Measurements from ENCODE around the gene CCR5.
A peak's percentile ranks its signal among the peaks of the same experiment; 100 is the strongest.
"Not testable (repeated sequence)": the region's sequence is repeated elsewhere in the genome, so short reads cannot be mapped to it uniquely, and the experiment has no call there.

Gene CCR5

DNA sequence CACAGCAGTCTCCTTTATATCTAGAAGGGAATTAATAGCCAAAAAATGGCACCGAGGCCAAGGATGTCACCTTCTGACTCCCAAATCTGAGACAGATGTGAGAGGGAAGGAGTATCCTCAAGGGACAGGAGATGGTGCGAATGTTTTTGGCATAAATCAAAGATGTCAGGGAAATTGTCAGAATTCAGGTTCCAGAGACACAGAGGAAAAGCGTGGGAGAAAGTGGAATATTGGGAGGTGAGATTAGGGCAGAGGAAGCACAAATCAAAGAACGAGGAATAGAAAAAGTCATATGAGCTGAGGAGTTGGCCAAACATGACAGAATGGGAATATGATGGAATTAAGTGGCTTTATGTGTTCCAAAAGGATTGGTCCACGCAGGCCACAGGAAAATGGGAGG is 30.1 kb downstream of the CCR5 start:
- Mint-ChIP-seq H3K4me3 (no peak overlapping the region), H3K27ac (no peak overlapping the region), H3K27me3 (ENCODE audit: low read depth) (peaks cover 15% of the 10 kb centered on the region), H3K4me1 (ENCODE audit: low read depth) (peaks cover 5% of the 10 kb centered on the region), H3K36me3 (ENCODE audit: low read depth) (peaks cover 3% of the 10 kb centered on the region), H3K9me3 (peaks cover 4% of the 10 kb centered on the region)

DNA sequence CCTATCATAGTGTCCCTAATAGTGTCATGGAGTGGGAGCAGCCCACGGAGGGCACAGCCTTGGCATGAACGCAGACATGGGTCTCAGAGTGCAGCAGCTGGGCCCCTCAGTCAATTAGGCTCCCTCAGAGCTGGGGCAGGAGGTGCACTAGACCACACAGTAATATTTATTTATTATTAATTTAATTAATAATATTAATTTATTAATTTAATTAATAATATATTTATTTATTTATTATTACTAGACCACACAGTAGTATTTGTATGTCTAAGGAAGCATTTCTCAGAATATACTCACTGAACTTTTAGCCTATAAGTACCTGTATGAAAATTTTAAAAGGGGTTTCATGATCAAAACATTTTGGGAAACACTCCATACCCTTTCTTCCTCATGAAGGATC is 30.8 kb downstream of the CCR5 start:
- no peak overlapping the region for H3K4me3 Mint-ChIP-seq
- peaks cover 3% of the 10 kb centered on the region for H3K36me3 Mint-ChIP-seq (ENCODE audit: low read depth)
- no peak overlapping the region for H3K27ac Mint-ChIP-seq
- H3K27me3 Mint-ChIP-seq (ENCODE audit: low read depth), result peaks cover 17% of the 10 kb centered on the region
- peaks cover 4% of the 10 kb centered on the region for H3K9me3 Mint-ChIP-seq
- H3K4me1 Mint-ChIP-seq (ENCODE audit: low read depth), result peaks cover 8% of the 10 kb centered on the region

- Mint-ChIP-seq H3K4me1 (ENCODE audit: low read depth) (peaks cover 16% of the 10 kb centered on the region), H3K27me3 (ENCODE audit: low read depth) (peaks cover 20% of the 10 kb centered on the region)
- not testable (repeated sequence) for H3K9me3 Mint-ChIP-seq; H3K4me3 Mint-ChIP-seq; H3K27ac Mint-ChIP-seq; H3K36me3 Mint-ChIP-seq (ENCODE audit: low read depth)
These were observed 32.2 kb downstream of the CCR5 start for GRCh38 chr3:46402902-46403301.

DNA sequence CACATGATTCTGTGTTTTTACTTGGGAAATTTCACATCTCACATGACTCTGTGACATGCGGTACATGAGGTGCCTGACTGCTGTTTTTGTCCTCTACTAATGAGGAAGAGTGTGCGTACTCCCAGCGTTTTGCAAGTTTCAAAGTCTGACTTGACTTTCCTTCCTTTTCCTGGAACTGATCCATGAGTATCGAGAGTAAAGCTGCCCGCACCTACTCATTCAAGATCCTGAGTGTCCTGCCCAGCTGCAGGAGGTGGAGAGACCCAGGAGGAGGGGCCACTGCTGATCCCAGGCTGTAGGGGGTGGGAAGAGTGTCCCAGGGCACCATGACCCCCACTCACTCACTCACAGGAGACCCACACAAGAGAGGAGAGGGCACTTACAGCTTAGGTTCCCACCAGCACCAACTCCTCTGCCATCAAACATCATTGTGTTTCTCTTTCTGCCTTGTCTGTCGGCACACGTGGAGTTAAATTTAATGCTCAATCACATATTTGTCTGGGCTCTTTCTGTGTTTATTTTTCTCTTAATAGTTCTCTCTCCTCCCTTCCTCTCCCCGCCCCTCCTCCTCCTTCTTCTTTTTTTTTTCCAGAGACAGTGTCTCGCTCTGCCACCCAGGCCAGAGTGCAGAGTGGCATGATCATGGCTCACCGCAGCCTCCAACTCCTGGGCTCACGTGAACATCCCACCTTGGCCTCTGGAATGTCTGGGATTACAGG is 34.7 kb downstream of the CCR5 start:
- Mint-ChIP-seq H3K27me3 (ENCODE audit: low read depth) (peaks cover 20% of the 10 kb centered on the region), H3K27ac (no peak overlapping the region), H3K36me3 (ENCODE audit: low read depth) (peaks cover 16% of the 10 kb centered on the region), H3K4me3 (no peak overlapping the region), H3K4me1 (ENCODE audit: low read depth) (peaks cover 31% of the 10 kb centered on the region), H3K9me3 (peaks cover 4% of the 10 kb centered on the region)

DNA sequence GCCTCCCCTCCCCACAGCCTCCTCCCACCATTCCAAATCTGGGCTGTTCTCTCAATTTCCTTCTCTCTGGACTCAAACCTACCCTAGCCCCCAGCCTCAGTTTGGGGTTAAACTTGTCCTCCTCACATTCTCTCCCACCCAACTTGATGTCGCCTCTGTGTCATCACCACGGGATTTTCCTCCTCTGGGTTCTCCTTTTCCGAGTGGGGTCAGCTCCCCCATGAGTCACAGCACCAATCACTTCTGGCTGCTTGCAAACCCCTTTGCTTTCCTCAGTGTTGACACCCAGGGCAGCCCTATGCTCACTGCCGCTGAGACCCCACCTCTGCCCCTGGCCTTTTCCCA is 35.7 kb downstream of the CCR5 start:
- Mint-ChIP-seq H3K27me3 (ENCODE audit: low read depth) (peaks cover 20% of the 10 kb centered on the region), H3K27ac (peak overlapping the region; percentile 91), H3K4me1 (ENCODE audit: low read depth) (peaks cover 31% of the 10 kb centered on the region), H3K4me3 (no peak overlapping the region), H3K36me3 (ENCODE audit: low read depth) (peaks cover 16% of the 10 kb centered on the region), H3K9me3 (peaks cover 4% of the 10 kb centered on the region)

DNA sequence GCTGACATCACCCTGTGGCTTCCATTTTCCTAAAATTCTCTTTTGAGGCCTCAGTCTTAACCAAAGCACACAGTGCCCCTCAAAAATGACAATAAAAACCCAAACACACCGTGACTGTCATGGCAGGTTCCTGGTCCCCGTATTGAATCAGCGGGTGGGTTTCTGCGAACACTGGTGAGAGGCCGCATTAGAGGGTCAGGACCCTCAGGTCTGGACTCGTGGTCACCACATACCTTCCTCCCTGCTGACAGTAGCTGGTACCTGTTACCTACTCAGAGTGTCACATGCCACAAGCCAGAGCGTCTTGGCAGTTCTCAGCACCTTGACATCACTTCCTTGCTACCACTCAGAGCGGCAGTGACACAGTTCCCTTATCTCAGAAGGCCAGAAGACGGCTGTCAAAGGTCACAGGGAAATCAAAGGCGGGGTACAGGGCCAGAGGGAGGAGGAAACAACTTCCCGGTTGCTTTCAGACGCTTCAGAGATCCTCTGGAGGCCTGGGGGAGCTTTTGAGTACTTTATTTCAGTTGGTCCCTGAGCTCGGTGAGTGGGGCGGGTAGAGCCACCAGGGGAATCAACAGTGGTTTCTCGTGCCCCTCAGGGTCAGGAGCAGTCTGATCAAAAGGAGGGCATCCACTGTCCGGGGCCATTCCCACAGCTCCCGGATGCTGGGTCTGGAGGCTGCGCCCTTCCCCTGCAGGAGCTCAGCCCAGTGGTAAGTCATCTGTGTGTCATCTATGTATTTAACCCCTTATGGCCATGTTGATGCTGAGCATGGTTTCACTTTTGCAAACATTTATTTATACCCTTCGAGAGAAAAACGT is 36.3 kb downstream of the CCR5 start, which contains the start of the genes CCR5AS and CCRL2:
TSS of gene CCR5AS (minus strand) at position 279 of the 824 bp plus-strand sequence.
TSS of gene CCRL2 (plus strand) at position 472 of the 824 bp plus-strand sequence. CDS start 821 bp downstream, outside the sequence.
- Mint-ChIP-seq H3K9me3 (peaks cover 4% of the 10 kb centered on the region), H3K4me3 (peak within 1 kb of the TSS; percentile 80), H3K4me1 (ENCODE audit: low read depth) (peaks cover 31% of the 10 kb centered on the region), H3K27me3 (ENCODE audit: low read depth) (peaks cover 20% of the 10 kb centered on the region), H3K27ac (peak within 1 kb of the TSS; percentile 91), H3K36me3 (ENCODE audit: low read depth) (peaks cover 16% of the 10 kb centered on the region)

- Mint-ChIP-seq H3K9me3 (peaks cover 2% of the 10 kb centered on the region), H3K27me3 (ENCODE audit: low read depth) (peaks cover 16% of the 10 kb centered on the region), H3K4me3 (peak overlapping the region; percentile 80), H3K27ac (peak overlapping the region; percentile 91), H3K36me3 (ENCODE audit: low read depth) (peaks cover 13% of the 10 kb centered on the region), H3K4me1 (ENCODE audit: low read depth) (peaks cover 31% of the 10 kb centered on the region)
These were observed 37.2 kb downstream of the CCR5 start for GRCh38 chr3:46407970-46408369.

- peaks cover 7% of the 10 kb centered on the region for H3K27me3 Mint-ChIP-seq (ENCODE audit: low read depth)
- H3K9me3 Mint-ChIP-seq, result no peaks in the 10 kb centered on the region
- H3K4me3 Mint-ChIP-seq, result no peak overlapping the region
- peaks cover 31% of the 10 kb centered on the region for H3K4me1 Mint-ChIP-seq (ENCODE audit: low read depth)
- H3K36me3 Mint-ChIP-seq (ENCODE audit: low read depth), result peaks cover 13% of the 10 kb centered on the region
- peak overlapping the region; percentile 41 for H3K27ac Mint-ChIP-seq
These were observed 38.1 kb downstream of the CCR5 start for GRCh38 chr3:46408853-46409252.

DNA sequence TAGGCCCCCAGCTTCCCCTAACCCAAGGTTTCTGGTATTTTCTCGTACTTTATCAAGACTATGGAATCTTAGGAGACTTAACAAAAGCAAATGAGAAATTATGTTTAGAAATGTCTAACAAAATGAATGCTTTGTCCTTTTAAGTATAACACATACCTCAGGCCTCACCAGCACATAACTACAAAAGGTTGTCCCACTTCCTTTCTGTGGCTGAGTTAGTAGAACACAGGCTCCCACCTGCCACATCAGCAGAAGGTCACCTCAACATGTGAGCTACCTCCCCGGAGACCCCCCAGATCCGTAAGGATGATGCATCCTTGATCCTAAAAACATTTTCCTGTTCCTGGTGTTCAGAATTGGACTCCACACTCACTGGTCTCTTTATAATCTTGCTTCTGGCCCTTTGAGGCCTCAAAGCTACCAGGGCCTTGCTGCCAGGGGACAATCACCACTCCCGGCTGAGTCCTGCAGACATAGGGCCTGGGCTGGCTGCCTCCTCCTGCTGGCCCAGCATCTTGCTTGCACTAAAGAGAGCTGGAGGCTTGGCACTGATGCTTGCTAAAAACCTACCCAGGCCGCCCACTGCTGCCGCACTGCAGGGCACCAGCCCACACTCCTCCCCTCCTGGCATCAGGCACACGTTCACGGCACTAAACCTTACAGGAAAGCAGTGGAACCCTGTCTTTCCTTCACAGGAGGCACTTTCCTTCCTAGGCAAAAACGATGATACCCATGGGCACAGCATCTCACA is 39.2 kb downstream of the CCR5 start:
- Mint-ChIP-seq H3K4me1 (ENCODE audit: low read depth) (peaks cover 31% of the 10 kb centered on the region), H3K9me3 (no peaks in the 10 kb centered on the region), H3K27ac (no peak overlapping the region), H3K4me3 (peak overlapping the region; percentile 26), H3K27me3 (ENCODE audit: low read depth) (peaks cover 9% of the 10 kb centered on the region), H3K36me3 (ENCODE audit: low read depth) (peaks cover 13% of the 10 kb centered on the region)

GRCh38 chr3:46410669-46411068 is 39.9 kb downstream of the CCR5 start:
- Mint-ChIP-seq H3K4me1 (ENCODE audit: low read depth) (peaks cover 31% of the 10 kb centered on the region), H3K27me3 (ENCODE audit: low read depth) (peaks cover 10% of the 10 kb centered on the region), H3K4me3 (no peak overlapping the region), H3K9me3 (no peaks in the 10 kb centered on the region), H3K36me3 (ENCODE audit: low read depth) (peaks cover 13% of the 10 kb centered on the region), H3K27ac (no peak overlapping the region)

- H3K4me3 Mint-ChIP-seq, result no peak overlapping the region
- H3K4me1 Mint-ChIP-seq (ENCODE audit: low read depth), result peaks cover 31% of the 10 kb centered on the region
- H3K27me3 Mint-ChIP-seq (ENCODE audit: low read depth), result peaks cover 10% of the 10 kb centered on the region
- H3K36me3 Mint-ChIP-seq (ENCODE audit: low read depth), result peaks cover 13% of the 10 kb centered on the region
- no peaks in the 10 kb centered on the region for H3K9me3 Mint-ChIP-seq
- H3K27ac Mint-ChIP-seq, result no peak overlapping the region
These were observed 40.5 kb downstream of the CCR5 start for GRCh38 chr3:46411271-46411670.

DNA sequence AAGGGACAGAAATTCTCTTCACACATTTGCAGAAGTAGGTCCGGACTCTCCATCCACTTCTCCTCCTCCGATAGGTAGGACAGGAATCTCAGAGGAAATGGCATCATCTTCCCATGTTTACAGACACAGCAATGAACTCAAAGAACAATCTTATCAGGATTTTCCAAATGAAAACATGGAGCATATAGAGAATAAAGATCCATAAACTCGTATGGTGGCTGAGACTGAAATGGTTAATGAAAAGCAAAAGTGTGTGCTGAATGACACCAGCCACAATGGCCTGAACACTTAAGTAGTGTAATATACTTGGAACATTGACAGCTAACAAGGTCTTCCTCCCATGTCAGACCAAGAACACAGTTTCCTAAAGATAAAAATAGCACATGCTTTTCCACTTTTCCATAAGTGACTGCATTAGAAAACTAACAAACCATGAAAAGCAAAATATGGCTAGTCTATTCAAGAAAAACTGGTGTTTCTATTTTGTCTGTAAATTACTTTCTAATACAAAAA is 42.1 kb downstream of the CCR5 start:
- peaks cover 9% of the 10 kb centered on the region for H3K36me3 Mint-ChIP-seq (ENCODE audit: low read depth)
- no peak overlapping the region for H3K27ac Mint-ChIP-seq
- H3K4me3 Mint-ChIP-seq, result no peak overlapping the region
- H3K4me1 Mint-ChIP-seq (ENCODE audit: low read depth), result peaks cover 16% of the 10 kb centered on the region
- no peaks in the 10 kb centered on the region for H3K9me3 Mint-ChIP-seq
- H3K27me3 Mint-ChIP-seq (ENCODE audit: low read depth), result peaks cover 5% of the 10 kb centered on the region

GRCh38 chr3:46413951-46414350 is 43.2 kb downstream of the CCR5 start:
- H3K9me3 Mint-ChIP-seq, result no peaks in the 10 kb centered on the region
- H3K4me3 Mint-ChIP-seq, result no peak overlapping the region
- peaks cover 1% of the 10 kb centered on the region for H3K36me3 Mint-ChIP-seq (ENCODE audit: low read depth)
- no peak overlapping the region for H3K27ac Mint-ChIP-seq
- H3K4me1 Mint-ChIP-seq (ENCODE audit: low read depth), result peaks cover 9% of the 10 kb centered on the region
- H3K27me3 Mint-ChIP-seq (ENCODE audit: low read depth), result peaks cover 5% of the 10 kb centered on the region

- Mint-ChIP-seq H3K4me1 (ENCODE audit: low read depth) (peaks cover 5% of the 10 kb centered on the region), H3K27me3 (ENCODE audit: low read depth) (peaks cover 5% of the 10 kb centered on the region), H3K9me3 (no peaks in the 10 kb centered on the region), H3K27ac (no peak overlapping the region), H3K4me3 (no peak overlapping the region), H3K36me3 (ENCODE audit: low read depth) (no peaks in the 10 kb centered on the region)
These were observed 44.0 kb downstream of the CCR5 start for GRCh38 chr3:46414739-46415138.
